Right lobe of liver (tissue), 6 donors: ENCODE data around the gene ADCY1. TPM values are rescaled to one million over a fixed set of nuclear protein-coding genes. Genes with fewer than 3 reads are reported as not detected.

Experiments used
- ATAC-seq, 4 donors: fragments of 200-7000 bp; cut with Tn5 transposase; one replicate each; pipeline ENCODE4 v1.9.1; 2020; ENCODE audit warnings: mild to moderate bottlenecking in 4 of 4, moderate library complexity in 4 of 4
- DNase-seq, 3 donors: peaks; one replicate each; pipeline ENCODE4 v3.0.0-alpha.2; 2020
- H3K27ac ChIP-seq, 3 donors: fragments of 200-600 bp; one replicate each; pipeline ENCODE4 v1.8.0; 2022
- H3K27me3 ChIP-seq, 2 donors: fragments of 200-600 bp; one replicate each; pipeline ENCODE4 v1.8.0; 2022
- H3K36me3 ChIP-seq, 4 donors: fragments of 200-600 bp; sonication (generic) in 1 of 4; one replicate each; pipeline versions ENCODE4 v1.5.1 to v1.8.0; 2017 to 2022; ENCODE audit warnings: control low read depth in 1 of 4
- H3K4me1 ChIP-seq, 4 donors: fragments of 200-600 bp; sonication (generic) in 1 of 4; one replicate each; pipeline versions ENCODE4 v1.5.1 to v1.8.0; 2017 to 2022; ENCODE audit warnings: control low read depth in 1 of 4
- H3K4me3 ChIP-seq, 3 donors: fragments of 200-600 bp; one replicate each; pipeline ENCODE4 v1.8.0; 2022
- H3K9me3 ChIP-seq, 4 donors: fragments of 200-600 bp; sonication (generic) in 1 of 4; one replicate each; pipeline versions ENCODE4 v1.5.1 to v1.8.0; 2017 to 2022; ENCODE audit warnings: control low read depth in 1 of 4
- CTCF ChIP-seq, 4 donors: fragments of 200-600 bp in 3 of 4; fragments of 450-650 bp in 1 of 4; IDR thresholded peaks; one replicate each; pipeline versions ENCODE4 v1.5.1 to v1.8.0; 2016 to 2022; ENCODE audit warnings: antibody characterized with exemption in 4 of 4, mild to moderate bottlenecking in 2 of 4
- POLR2A ChIP-seq: fragments of 450-650 bp; IDR thresholded peaks from one replicate; pipeline ENCODE4 v1.6.1; 2017; ENCODE audit warnings: antibody characterized with exemption, mild to moderate bottlenecking
- WGBS: methylation state at CpG from one replicate; pipeline ENCODE4 v1.1.6; 2018; ENCODE audit warnings: low coverage, low lambda C conversion rate; ENCODE audit not compliant: insufficient coverage; ENCODE audit errors: missing lambda C conversion rate; 5-methylcytosine and 5-hydroxymethylcytosine counted together
- intact Hi-C, 2 donors: fragments of 100-400 bp; cut with DNase I; formaldehyde crosslinking; loops; one replicate each; pipeline versions ENCODE4 v1.11.2 to v1.14.1; 2022
- total RNA-seq, 6 experiments: library from RNA; depleted of rRNA in 2 of 6; stranded (reverse); fragments of >200 nt in 2 of 6; fragmentation: NEBNext Ultra II Directional in 3 of 6; extraction: Animal tissue kit (Norgen Biotek cat#: 25700) in 3 of 6; gene quantifications; one replicate each; pipeline versions ENCODE4 v1.1.0 to v1.2.4, GENCODE V29; 2016 to 2023
- donor health status: DM: no; HTN: yes; CAD: no.
- donor health status: DM: no; HTN: no; CAD: no.
- donor health status: DM: no; HTN: no; CAD: no.
- donor health status: DM: no; HTN: yes; CAD: no.
- donor health status: DM: no; HTN: yes; CAD: no.

The ADCY1 gene
- total RNA-seq, 6 experiments from 2014 or later, result 7.2 to 17.6 (median 9.3) TPM

GRCh38 chr7:45575501-45576248, 1.5 kb downstream of the ADCY1 start:
- no peaks in the 10 kb centered on the region for H3K27me3 ChIP-seq
- H3K4me1 ChIP-seq, result peaks cover 0 to 11% (median 3%) of the 10 kb centered on the region in 4 donors
- TF ChIP-seq CTCF (IDR thresholded peaks at IDR 0.05) (no peak), POLR2A (no peak)
- peak overlapping the region in 2 of 3 donors; percentile 40 to 51 for H3K4me3 ChIP-seq
- intact Hi-C loops, result no loop called here
- WGBS, result 24% methylated on average over 5 of the region's 36 CpGs
- H3K36me3 ChIP-seq, result no peaks in the 10 kb centered on the region
- no peak for DNase-seq
- H3K27ac ChIP-seq, result no peak overlapping the region
- ATAC-seq, result no peak
- no peaks in the 10 kb centered on the region for H3K9me3 ChIP-seq

- DNase-seq, result no peak
- no peak for ATAC-seq
- H3K36me3 ChIP-seq, result no peaks in the 10 kb centered on the region
- H3K4me1 ChIP-seq, result peaks cover 0 to 11% (median 3%) of the 10 kb centered on the region in 4 donors
- TF ChIP-seq POLR2A (no peak), CTCF (IDR thresholded peaks at IDR 0.05) (no peak)
- WGBS, result 44% methylated on average over 11 of the region's 12 CpGs
- no peaks in the 10 kb centered on the region for H3K9me3 ChIP-seq
- H3K27me3 ChIP-seq, result no peaks in the 10 kb centered on the region
- H3K4me3 ChIP-seq, result no peak overlapping the region
- intact Hi-C loops, result no loop called here
- no peak overlapping the region for H3K27ac ChIP-seq
Measured at GRCh38 chr7:45576249-45576929, 2.2 kb downstream of the ADCY1 start.

GRCh38 chr7:45578022-45578421, 3.9 kb downstream of the ADCY1 start:
- intact Hi-C loops, result no loop called here
- DNase-seq (no peak), ATAC-seq (no peak)
- peaks cover 0 to 11% (median 3%) of the 10 kb centered on the region in 4 donors for H3K4me1 ChIP-seq
- no peak overlapping the region for H3K27ac ChIP-seq
- no peaks in the 10 kb centered on the region for H3K9me3 ChIP-seq
- no CpG with 5 or more reads among the region's 3 CpGs for WGBS
- no peaks in the 10 kb centered on the region for H3K27me3 ChIP-seq
- H3K36me3 ChIP-seq, result no peaks in the 10 kb centered on the region
- H3K4me3 ChIP-seq, result no peak overlapping the region
- TF ChIP-seq CTCF (IDR thresholded peaks at IDR 0.05) (no peak), POLR2A (no peak)

GRCh38 chr7:45578467-45578866, 4.3 kb downstream of the ADCY1 start:
- TF ChIP-seq CTCF (IDR thresholded peaks at IDR 0.05) (no peak), POLR2A (no peak)
- H3K27ac ChIP-seq, result no peak overlapping the region
- no peaks in the 10 kb centered on the region for H3K36me3 ChIP-seq
- intact Hi-C loops, result no loop called here
- ATAC-seq (no peak), DNase-seq (no peak)
- H3K4me3 ChIP-seq, result no peak overlapping the region
- peaks cover 0 to 11% (median 3%) of the 10 kb centered on the region in 4 donors for H3K4me1 ChIP-seq
- H3K27me3 ChIP-seq, result no peaks in the 10 kb centered on the region
- no CpG with 5 or more reads among the region's 1 CpG for WGBS
- no peaks in the 10 kb centered on the region for H3K9me3 ChIP-seq
